Measurements from ENCODE around the gene CDAN1. TPM values are rescaled to one million over a fixed set of nuclear protein-coding genes. Genes with fewer than 3 reads are reported as not detected.

CDAN1 gene
- total RNA-seq, 1 experiment from 2014 or later, result 16.4 TPM

GRCh38 chr15:42711746-42712145, 25.2 kb downstream of the CDAN1 start:
- no peak overlapping the region for H3K27ac Mint-ChIP-seq
- ChIA-PET POLR2A (no interaction called here), CTCF (interaction anchor here (1.3 to 1.4 kb wide), 2 partner anchors 11 to 215 kb away, joined by 4 to 5 read pairs; no protein-coding TSS in a partner anchor)

More at GRCh38 chr15:42711746-42712145, 25.2 kb downstream of the CDAN1 start:
- ATAC-seq (no peak), DNase-seq (ENCODE audit: low spot score) (no peak)
- no peak for TF ChIP-seq STAT6 (CRISPR knock-in tag; conservative IDR thresholded peaks at IDR 0.05; ENCODE audit: low read depth)
- no peak for TF ChIP-seq ETV6 (CRISPR knock-in tag; IDR thresholded peaks at IDR 0.05)
- TF ChIP-seq OVOL2 (CRISPR knock-in tag; IDR thresholded peaks at IDR 0.05; ENCODE audit: borderline replicate concordance), result no peak
- no peak for TF ChIP-seq SMAD4 (CRISPR knock-in tag; IDR thresholded peaks at IDR 0.05)
- TF ChIP-seq CREM (CRISPR knock-in tag; IDR thresholded peaks at IDR 0.05), result no peak
- no peak for TF ChIP-seq ATF3 (CRISPR knock-in tag; conservative IDR thresholded peaks at IDR 0.05)
- no peak for TF ChIP-seq ESRRA (CRISPR knock-in tag; IDR thresholded peaks at IDR 0.05; ENCODE audit: borderline replicate concordance)
- TF ChIP-seq ZNF416 (CRISPR knock-in tag; IDR thresholded peaks at IDR 0.05), result no peak
- TF ChIP-seq, protein P1, sequence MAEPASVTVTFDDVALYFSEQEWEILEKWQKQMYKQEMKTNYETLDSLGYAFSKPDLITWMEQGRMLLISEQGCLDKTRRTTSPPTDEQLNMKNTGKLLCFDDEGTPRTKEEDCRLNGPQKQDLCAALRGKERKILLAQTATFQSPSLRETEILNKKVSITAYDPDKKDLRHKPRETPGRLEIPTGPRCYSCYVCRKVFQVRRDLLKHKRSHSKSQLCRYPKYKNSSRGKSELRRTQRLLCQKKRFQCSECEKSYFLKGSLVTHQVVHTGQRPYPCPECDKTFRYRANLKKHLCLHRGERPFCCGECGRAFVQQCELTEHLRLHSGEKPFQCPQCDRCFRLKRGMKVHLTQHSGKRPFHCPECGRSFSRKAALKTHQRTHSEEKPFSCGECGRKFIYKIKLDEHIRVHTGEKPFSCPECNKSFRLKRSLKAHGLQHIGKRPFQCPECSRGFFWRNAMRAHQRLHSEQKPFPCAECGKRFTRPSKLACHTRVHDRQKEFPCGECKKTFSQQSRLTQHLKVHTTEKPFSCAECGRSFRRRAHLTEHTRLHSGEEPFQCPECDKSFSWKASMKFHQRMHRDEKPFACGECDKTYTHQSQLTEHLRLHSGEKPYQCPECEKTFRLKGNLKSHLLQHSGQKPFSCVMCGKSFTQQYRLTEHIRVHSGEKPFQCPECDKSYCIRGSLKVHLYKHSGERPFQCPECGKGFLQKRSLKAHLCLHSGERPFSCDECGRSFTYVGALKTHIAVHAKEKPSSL (CRISPR knock-in tag; conservative IDR thresholded peaks at IDR 0.05), result no peak
- TF ChIP-seq, protein P2, sequence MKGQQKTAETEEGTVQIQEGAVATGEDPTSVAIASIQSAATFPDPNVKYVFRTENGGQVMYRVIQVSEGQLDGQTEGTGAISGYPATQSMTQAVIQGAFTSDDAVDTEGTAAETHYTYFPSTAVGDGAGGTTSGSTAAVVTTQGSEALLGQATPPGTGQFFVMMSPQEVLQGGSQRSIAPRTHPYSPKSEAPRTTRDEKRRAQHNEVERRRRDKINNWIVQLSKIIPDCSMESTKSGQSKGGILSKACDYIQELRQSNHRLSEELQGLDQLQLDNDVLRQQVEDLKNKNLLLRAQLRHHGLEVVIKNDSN (CRISPR knock-in tag; IDR thresholded peaks at IDR 0.05), result no peak
- TF ChIP-seq, protein P3, sequence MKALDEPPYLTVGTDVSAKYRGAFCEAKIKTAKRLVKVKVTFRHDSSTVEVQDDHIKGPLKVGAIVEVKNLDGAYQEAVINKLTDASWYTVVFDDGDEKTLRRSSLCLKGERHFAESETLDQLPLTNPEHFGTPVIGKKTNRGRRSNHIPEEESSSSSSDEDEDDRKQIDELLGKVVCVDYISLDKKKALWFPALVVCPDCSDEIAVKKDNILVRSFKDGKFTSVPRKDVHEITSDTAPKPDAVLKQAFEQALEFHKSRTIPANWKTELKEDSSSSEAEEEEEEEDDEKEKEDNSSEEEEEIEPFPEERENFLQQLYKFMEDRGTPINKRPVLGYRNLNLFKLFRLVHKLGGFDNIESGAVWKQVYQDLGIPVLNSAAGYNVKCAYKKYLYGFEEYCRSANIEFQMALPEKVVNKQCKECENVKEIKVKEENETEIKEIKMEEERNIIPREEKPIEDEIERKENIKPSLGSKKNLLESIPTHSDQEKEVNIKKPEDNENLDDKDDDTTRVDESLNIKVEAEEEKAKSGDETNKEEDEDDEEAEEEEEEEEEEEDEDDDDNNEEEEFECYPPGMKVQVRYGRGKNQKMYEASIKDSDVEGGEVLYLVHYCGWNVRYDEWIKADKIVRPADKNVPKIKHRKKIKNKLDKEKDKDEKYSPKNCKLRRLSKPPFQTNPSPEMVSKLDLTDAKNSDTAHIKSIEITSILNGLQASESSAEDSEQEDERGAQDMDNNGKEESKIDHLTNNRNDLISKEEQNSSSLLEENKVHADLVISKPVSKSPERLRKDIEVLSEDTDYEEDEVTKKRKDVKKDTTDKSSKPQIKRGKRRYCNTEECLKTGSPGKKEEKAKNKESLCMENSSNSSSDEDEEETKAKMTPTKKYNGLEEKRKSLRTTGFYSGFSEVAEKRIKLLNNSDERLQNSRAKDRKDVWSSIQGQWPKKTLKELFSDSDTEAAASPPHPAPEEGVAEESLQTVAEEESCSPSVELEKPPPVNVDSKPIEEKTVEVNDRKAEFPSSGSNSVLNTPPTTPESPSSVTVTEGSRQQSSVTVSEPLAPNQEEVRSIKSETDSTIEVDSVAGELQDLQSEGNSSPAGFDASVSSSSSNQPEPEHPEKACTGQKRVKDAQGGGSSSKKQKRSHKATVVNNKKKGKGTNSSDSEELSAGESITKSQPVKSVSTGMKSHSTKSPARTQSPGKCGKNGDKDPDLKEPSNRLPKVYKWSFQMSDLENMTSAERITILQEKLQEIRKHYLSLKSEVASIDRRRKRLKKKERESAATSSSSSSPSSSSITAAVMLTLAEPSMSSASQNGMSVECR (CRISPR knock-in tag; IDR thresholded peaks at IDR 0.05; ENCODE audit: borderline replicate concordance), result no peak
- TF ChIP-seq GTF2I (CRISPR knock-in tag; conservative IDR thresholded peaks at IDR 0.05), result no peak
- TF ChIP-seq, protein P4, sequence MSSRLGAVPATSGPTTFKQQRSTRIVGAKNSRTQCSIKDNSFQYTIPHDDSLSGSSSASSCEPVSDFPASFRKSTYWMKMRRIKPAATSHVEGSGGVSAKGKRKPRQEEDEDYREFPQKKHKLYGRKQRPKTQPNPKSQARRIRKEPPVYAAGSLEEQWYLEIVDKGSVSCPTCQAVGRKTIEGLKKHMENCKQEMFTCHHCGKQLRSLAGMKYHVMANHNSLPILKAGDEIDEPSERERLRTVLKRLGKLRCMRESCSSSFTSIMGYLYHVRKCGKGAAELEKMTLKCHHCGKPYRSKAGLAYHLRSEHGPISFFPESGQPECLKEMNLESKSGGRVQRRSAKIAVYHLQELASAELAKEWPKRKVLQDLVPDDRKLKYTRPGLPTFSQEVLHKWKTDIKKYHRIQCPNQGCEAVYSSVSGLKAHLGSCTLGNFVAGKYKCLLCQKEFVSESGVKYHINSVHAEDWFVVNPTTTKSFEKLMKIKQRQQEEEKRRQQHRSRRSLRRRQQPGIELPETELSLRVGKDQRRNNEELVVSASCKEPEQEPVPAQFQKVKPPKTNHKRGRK (CRISPR knock-in tag; IDR thresholded peaks at IDR 0.05; ENCODE audit: borderline replicate concordance), result no peak
- TF ChIP-seq ZNF396 (CRISPR knock-in tag; IDR thresholded peaks at IDR 0.05; ENCODE audit: borderline replicate concordance), result no peak
- TF ChIP-seq ZNF219 (CRISPR knock-in tag; IDR thresholded peaks at IDR 0.05; ENCODE audit: borderline replicate concordance), result no peak
- no peak for TF ChIP-seq MAX (CRISPR knock-in tag; IDR thresholded peaks at IDR 0.05)
- Mint-ChIP-seq H3K9me3 (no peaks in the 10 kb centered on the region), H3K27me3 (ENCODE audit: low read depth) (no peaks in the 10 kb centered on the region), H3K4me3 (no peak overlapping the region), H3K4me1 (no peaks in the 10 kb centered on the region), H3K36me3 (no peaks in the 10 kb centered on the region)
